ENCODE measurements around the gene KIAA0232.
A peak's percentile ranks its signal among the peaks of the same experiment; 100 is the strongest.
"Not testable (repeated sequence)": the region's sequence is repeated elsewhere in the genome, so short reads cannot be mapped to it uniquely, and the experiment has no call there.

KIAA0232 gene

GRCh38 chr4:6909970-6910339, 127.4 kb downstream of the KIAA0232 start:
- peaks cover 57% of the 10 kb centered on the region for H3K4me1 ChIP-seq (ENCODE audit: control insufficient read depth, low read length)
- H3K4me2 ChIP-seq (ENCODE audit: low read length) = peak overlapping the region; percentile 100
- peak overlapping the region; percentile 34; the same call in 1 of the 2 replicates for H3K27ac ChIP-seq (ENCODE audit: low read depth, low read length)
- no peak for TF ChIP-seq CTCF (IDR thresholded peaks at IDR 0.05; ENCODE audit: low read depth, low read length, poor library complexity, severe bottlenecking)
- TF ChIP-seq EZH2phosphoT487 (IDR thresholded peaks at IDR 0.05; ENCODE audit: borderline replicate concordance, low read length) = no peak
- H3K27me3 ChIP-seq (ENCODE audit: control insufficient read depth, low read length) = peaks cover 4% of the 10 kb centered on the region
- H3K9me2 ChIP-seq (replicated peaks; ENCODE audit: control insufficient read depth, low read length) = no peaks in the 10 kb centered on the region
- H4K20me1 ChIP-seq (ENCODE audit: control insufficient read depth, insufficient read depth, low read depth, low read length) = peaks cover 11% of the 10 kb centered on the region
- no peaks in the 10 kb centered on the region for H3K9me3 ChIP-seq (ENCODE audit: control insufficient read depth, insufficient read depth, low read length)
- H3K36me3 ChIP-seq (ENCODE audit: control insufficient read depth, low read length) = peaks cover 7% of the 10 kb centered on the region
- peak overlapping the region; percentile 96 for H3K4me3 ChIP-seq (ENCODE audit: low read length)
- H3F3A ChIP-seq (ENCODE audit: control insufficient read depth, insufficient read depth) = no peaks in the 10 kb centered on the region
- peaks cover 49% of the 10 kb centered on the region for H3K79me2 ChIP-seq (ENCODE audit: control insufficient read depth, low read length)

GRCh38 chr4:6910340-6910959, 127.9 kb downstream of the KIAA0232 start:
- no peaks in the 10 kb centered on the region for H3F3A ChIP-seq (ENCODE audit: control insufficient read depth, insufficient read depth)
- H3K27me3 ChIP-seq (ENCODE audit: control insufficient read depth, low read length) = peaks cover 4% of the 10 kb centered on the region
- no peaks in the 10 kb centered on the region for H3K9me2 ChIP-seq (replicated peaks; ENCODE audit: control insufficient read depth, low read length)
- peaks cover 7% of the 10 kb centered on the region for H3K36me3 ChIP-seq (ENCODE audit: control insufficient read depth, low read length)
- peak overlapping the region; percentile 100 for H3K4me2 ChIP-seq (ENCODE audit: low read length)
- H3K9me3 ChIP-seq (ENCODE audit: control insufficient read depth, insufficient read depth, low read length) = no peaks in the 10 kb centered on the region
- peak overlapping the region; percentile 34; the same call in 1 of the 2 replicates for H3K27ac ChIP-seq (ENCODE audit: low read depth, low read length)
- peaks cover 62% of the 10 kb centered on the region for H3K4me1 ChIP-seq (ENCODE audit: control insufficient read depth, low read length)
- H3K4me3 ChIP-seq (ENCODE audit: low read length) = peak overlapping the region; percentile 96
- peaks cover 54% of the 10 kb centered on the region for H3K79me2 ChIP-seq (ENCODE audit: control insufficient read depth, low read length)
- peaks cover 11% of the 10 kb centered on the region for H4K20me1 ChIP-seq (ENCODE audit: control insufficient read depth, insufficient read depth, low read depth, low read length)
- TF ChIP-seq CTCF (IDR thresholded peaks at IDR 0.05; ENCODE audit: low read depth, low read length, poor library complexity, severe bottlenecking) = no peak
- TF ChIP-seq EZH2phosphoT487 (IDR thresholded peaks at IDR 0.05; ENCODE audit: borderline replicate concordance, low read length) = no peak

GRCh38 chr4:6910960-6911874, 128.7 kb downstream of the KIAA0232 start:
- H3K9me2 ChIP-seq (replicated peaks; ENCODE audit: control insufficient read depth, low read length) = no peaks in the 10 kb centered on the region
- no peaks in the 10 kb centered on the region for H3K9me3 ChIP-seq (ENCODE audit: control insufficient read depth, insufficient read depth, low read length)
- peaks cover 69% of the 10 kb centered on the region for H3K4me1 ChIP-seq (ENCODE audit: control insufficient read depth, low read length)
- peak overlapping the region; percentile 25; the same call in 1 of the 2 replicates for H3K27ac ChIP-seq (ENCODE audit: low read depth, low read length)
- peak overlapping the region; percentile 100 for H3K4me2 ChIP-seq (ENCODE audit: low read length)
- TF ChIP-seq EZH2phosphoT487 (IDR thresholded peaks at IDR 0.05; ENCODE audit: borderline replicate concordance, low read length) (no peak), CTCF (IDR thresholded peaks at IDR 0.05; ENCODE audit: low read depth, low read length, poor library complexity, severe bottlenecking) (no peak)
- peaks cover 1% of the 10 kb centered on the region; the same call in 1 of the 2 replicates for H3F3A ChIP-seq (ENCODE audit: control insufficient read depth, insufficient read depth)
- H3K4me3 ChIP-seq (ENCODE audit: low read length) = peak overlapping the region; percentile 96
- H3K27me3 ChIP-seq (ENCODE audit: control insufficient read depth, low read length) = peaks cover 4% of the 10 kb centered on the region
- peaks cover 61% of the 10 kb centered on the region for H3K79me2 ChIP-seq (ENCODE audit: control insufficient read depth, low read length)
- peaks cover 7% of the 10 kb centered on the region for H3K36me3 ChIP-seq (ENCODE audit: control insufficient read depth, low read length)
- peaks cover 11% of the 10 kb centered on the region for H4K20me1 ChIP-seq (ENCODE audit: control insufficient read depth, insufficient read depth, low read depth, low read length)

- H3K4me2 ChIP-seq (ENCODE audit: low read length) = peak overlapping the region; percentile 100
- peaks cover 14% of the 10 kb centered on the region for H4K20me1 ChIP-seq (ENCODE audit: control insufficient read depth, insufficient read depth, low read depth, low read length)
- H3K79me2 ChIP-seq (ENCODE audit: control insufficient read depth, low read length) = peaks cover 68% of the 10 kb centered on the region
- not testable (repeated sequence) for H3K9me3 ChIP-seq (ENCODE audit: control insufficient read depth, insufficient read depth, low read length); H3K9me2 ChIP-seq (replicated peaks; ENCODE audit: control insufficient read depth, low read length); H3K27me3 ChIP-seq (ENCODE audit: control insufficient read depth, low read length); H3F3A ChIP-seq (ENCODE audit: control insufficient read depth, insufficient read depth)
- H3K4me1 ChIP-seq (ENCODE audit: control insufficient read depth, low read length) = peaks cover 76% of the 10 kb centered on the region
- peaks cover 13% of the 10 kb centered on the region for H3K36me3 ChIP-seq (ENCODE audit: control insufficient read depth, low read length)
- peak overlapping the region; percentile 25; the same call in 1 of the 2 replicates for H3K27ac ChIP-seq (ENCODE audit: low read depth, low read length)
- H3K4me3 ChIP-seq (ENCODE audit: low read length) = peak overlapping the region; percentile 96
Measured at GRCh38 chr4:6911917-6912316, 129.4 kb downstream of the KIAA0232 start.
